HG03139 (cell line): ENCODE results near the gene ANKRD6.

Experiments used
- ATAC-seq: cut with Tn5 transposase; IDR thresholded peaks from one replicate; pipeline ENCODE4 v1.9.1; 2021; ENCODE audit not compliant: unreplicated experiment

Gene ANKRD6

DNA sequence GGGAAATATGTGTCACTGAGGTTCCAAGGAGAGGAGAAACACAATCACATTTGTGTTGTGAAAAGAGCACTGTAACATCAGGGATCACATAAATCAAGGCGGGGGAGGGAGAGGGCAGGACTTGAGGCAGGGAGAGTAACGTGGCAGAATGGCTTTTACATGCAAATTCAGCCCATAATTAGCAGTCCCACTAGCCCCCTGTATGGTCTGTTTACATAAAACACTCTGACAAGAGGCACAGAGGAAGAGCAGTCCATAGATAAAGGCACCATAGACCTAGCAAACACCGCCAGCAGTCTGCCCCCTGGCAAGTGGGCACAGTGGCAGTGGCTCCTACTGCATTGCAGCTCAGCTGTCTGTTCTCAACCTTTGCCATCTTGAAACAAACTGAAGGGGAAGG is 122.9 kb downstream of the ANKRD6 start:
- no peak for ATAC-seq

GRCh38 chr6:89559487-89559886 is 126.5 kb downstream of the ANKRD6 start:
- no peak for ATAC-seq

DNA sequence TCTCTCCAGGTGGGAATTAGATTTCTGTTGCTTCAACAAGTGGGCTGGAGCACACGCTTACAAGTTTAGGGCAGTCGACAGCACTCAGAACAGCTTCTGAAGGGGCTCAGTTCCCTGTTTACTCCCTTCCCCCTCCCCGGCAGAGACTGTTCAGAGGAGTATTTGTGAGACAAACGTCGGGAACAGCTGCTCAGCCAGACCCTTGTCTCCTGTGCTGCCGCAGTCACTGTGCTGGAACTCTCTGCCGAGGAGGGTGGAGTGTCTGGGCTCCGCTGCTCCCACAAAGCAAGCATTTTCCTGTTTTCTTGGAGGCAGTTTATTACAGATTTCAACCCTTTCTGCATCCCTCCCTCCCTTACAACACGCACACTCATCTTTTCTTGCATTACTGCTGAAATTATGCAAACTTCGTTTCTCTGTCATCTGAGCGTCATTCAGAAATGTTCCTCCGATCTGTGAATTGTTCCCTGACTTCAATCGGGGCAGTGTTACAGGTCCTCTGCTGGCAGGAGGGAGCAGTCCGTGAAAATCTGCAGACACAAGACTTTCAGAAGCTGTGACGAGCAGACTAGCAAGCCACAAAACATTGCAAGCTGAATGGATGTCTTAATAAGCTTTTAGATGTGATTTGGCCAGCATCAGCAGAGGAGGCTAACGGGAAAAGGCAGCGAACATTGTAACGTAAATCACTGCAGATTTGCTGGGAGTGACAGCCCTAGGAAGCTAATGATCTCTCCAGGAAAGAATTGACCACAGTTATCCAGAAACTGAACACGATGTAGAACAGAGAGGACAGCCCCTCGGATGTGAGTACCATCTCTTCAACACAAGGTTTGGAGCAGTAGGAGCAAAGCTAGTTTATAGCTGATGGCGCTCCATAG is 129.4 kb downstream of the ANKRD6 start:
- no peak for ATAC-seq

DNA sequence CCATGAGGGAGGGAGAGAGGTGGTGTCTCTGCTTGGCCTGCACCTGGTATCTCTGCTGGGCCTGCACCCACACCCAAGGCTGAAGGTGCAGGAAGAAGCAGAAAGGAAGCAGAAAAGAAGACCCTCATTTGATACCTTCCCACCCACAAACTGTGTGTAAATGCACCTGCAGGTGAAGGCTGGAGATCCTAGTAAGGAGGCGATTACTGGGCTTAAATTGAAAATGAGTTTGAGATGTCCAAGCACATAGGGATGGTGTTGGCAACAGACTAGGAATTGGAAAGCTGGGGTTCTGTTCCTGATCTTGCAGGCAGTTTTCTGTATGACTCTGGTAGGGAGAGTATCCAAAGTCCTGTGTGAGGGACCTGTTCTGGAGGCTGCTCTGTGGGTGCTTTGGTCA is 130.9 kb downstream of the ANKRD6 start:
- ATAC-seq: no peak

- ATAC-seq: no peak
Measured at GRCh38 chr6:89564752-89565427, 131.9 kb downstream of the ANKRD6 start.

GRCh38 chr6:89566008-89566800 is 133.3 kb downstream of the ANKRD6 start:
- ATAC-seq: no peak

DNA sequence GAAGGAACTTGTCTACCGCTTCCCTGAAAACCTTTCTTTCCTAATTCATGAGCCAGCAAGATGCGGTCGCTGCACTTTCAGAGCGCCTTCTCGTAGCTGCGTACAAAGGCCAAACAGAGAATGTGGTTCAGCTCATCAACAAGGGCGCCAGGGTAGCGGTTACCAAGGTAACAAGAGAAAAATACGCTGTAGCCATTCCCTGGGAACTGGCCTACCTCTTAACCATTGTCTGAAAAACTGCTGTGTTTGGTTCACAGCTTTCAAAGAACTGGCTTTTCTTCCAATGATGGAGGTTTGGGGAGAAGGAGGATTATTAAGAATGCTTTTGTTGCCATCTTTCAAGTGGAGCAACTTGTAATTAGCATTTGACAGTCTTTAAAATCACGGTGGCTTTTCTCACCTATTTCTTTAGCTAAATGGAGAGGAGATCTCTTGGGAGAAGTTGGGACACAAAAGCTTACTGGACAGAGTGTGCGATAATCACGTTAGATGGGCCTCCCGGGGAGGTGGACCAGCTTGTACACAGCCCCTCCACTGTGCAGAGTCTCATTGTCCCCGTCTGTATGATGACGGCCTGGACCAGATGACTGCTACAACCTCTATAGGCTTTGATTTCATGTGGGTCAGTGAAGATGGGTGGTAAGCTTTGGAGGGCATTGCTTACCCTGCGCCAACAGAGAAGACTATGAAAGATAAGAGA is 134.1 kb downstream of the ANKRD6 start:
- no peak for ATAC-seq

GRCh38 chr6:89567630-89568390 is 134.9 kb downstream of the ANKRD6 start:
- no peak for ATAC-seq

- ATAC-seq: no peak
Measured at GRCh38 chr6:89574910-89575561, 142.1 kb downstream of the ANKRD6 start.

- no peak for ATAC-seq
Measured at GRCh38 chr6:89575562-89575960, 142.6 kb downstream of the ANKRD6 start.

DNA sequence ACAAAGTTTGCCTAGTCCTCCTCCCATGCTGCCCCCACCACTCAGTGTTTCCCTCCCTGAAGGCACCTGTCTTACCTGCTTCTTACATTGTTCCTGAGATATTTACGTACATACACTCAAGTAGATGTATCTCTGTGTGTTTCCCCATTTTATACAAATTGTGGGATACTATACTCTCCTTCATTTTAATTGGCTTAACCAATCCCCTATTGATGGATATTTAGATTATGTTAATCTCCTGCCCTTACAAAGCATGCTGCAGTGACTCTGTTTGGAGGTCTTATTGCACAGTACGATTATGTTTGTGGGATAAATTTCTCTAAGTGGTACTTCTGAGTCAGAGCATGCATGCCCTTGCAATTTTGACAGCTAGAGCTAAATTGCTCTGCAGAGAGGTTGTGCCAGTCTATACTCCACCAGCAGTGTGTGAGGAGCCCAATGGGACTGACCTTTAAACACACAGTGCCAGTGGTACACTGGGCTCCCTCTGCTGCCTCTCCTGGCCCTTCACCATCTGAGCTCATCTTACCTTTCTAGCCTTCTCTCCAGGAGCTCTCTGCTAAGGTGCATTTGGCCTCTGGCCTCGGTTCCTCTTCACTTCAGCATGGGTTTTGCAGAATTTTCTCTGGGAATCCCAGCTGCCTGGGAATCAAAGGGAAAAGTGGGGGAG is 148.2 kb downstream of the ANKRD6 start:
- no peak for ATAC-seq

DNA sequence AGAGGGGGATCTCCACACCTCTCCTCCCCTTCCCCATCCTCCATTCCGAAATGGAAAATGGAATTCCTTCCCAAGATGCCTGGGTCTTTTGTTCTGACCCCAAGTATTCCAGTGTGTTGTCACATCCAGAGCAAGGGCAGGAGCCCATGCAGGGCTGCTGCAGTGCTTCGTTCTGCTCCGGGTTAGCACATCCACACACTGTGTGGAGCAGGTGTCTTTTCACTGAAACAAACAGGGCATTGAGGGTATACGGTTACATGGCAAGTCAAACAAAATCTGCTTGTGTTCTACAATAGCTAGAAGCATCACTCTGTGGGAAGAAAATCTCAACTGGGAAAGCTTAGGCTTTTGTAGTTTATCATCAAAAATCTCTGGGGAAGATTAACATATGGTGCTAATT is 148.7 kb downstream of the ANKRD6 start:
- ATAC-seq: no peak

- no peak for ATAC-seq
Measured at GRCh38 chr6:89582669-89583325, 149.8 kb downstream of the ANKRD6 start.

DNA sequence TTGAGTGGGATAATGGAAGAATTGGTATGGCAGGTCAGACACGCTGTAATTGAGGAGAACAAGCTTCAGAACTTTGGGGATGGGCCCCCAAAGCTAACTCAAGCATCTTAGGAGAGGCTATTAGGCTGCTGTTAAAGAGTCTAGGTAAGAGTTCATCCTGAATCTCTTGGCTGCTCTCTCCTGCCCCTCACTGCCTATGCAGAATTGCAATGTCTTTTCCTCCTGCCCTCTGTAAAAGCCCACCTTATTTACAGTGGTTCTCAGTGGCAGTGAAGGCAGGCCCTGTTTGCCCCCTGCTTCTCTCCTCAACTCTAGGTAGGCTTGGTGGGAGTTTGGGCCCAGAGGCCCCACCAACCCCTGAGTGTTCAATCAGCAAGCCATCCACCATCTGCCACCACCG is 150.6 kb downstream of the ANKRD6 start:
- ATAC-seq: no peak

DNA sequence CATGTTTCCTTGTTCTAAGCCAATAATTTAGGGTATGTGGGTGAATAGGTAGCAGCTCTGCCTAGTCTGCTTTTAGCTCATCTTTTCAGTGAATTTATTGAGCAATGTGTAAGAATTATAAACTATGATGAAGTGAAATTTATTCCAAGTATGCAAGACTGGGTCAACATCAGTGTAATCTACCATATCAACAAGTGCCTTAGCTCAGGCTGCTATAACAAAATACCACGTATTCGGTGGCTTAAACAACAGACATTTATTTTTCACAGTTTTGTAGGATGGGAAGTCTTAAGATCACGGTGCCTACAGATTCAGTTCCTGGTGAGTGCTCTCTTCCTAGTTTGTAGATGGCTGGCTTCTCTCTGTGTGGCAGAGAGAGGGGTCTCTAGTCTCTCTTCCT is 151.6 kb downstream of the ANKRD6 start:
- no peak for ATAC-seq

DNA sequence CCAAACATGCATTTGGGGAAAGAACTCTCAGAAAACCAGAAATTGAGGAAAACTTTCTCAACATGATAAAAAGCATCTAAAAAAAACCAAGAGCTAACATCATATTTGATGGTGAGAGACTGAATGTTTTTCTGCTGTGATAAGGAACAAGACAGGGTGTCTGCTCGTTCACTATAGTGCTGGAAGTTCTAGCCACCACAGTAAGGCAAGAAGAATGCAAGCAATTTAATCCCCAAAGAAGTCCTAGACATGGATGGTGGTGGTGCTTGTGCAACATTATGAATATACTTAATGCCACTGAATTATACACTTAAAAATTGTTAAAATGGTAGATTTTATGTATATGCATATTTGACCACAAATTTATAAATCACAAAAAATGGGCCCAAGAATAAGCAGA is 152.2 kb downstream of the ANKRD6 start:
- no peak for ATAC-seq

GRCh38 chr6:89589297-89590025 is 156.5 kb downstream of the ANKRD6 start:
- ATAC-seq: no peak

GRCh38 chr6:89590133-89590532 is 157.2 kb downstream of the ANKRD6 start:
- ATAC-seq: no peak
